HG02970 (cell line): ENCODE measurements around the gene AKT1S1.
A peak's percentile ranks its signal among the peaks of the same experiment; 100 is the strongest.

Source experiments
- ATAC-seq: cut with Tn5 transposase; IDR thresholded peaks from one replicate; pipeline ENCODE4 v1.9.1; 2021; ENCODE audit warnings: mild to moderate bottlenecking, moderate library complexity, moderate number of reproducible peaks; ENCODE audit not compliant: unreplicated experiment, low FRiP score

The AKT1S1 gene

DNA sequence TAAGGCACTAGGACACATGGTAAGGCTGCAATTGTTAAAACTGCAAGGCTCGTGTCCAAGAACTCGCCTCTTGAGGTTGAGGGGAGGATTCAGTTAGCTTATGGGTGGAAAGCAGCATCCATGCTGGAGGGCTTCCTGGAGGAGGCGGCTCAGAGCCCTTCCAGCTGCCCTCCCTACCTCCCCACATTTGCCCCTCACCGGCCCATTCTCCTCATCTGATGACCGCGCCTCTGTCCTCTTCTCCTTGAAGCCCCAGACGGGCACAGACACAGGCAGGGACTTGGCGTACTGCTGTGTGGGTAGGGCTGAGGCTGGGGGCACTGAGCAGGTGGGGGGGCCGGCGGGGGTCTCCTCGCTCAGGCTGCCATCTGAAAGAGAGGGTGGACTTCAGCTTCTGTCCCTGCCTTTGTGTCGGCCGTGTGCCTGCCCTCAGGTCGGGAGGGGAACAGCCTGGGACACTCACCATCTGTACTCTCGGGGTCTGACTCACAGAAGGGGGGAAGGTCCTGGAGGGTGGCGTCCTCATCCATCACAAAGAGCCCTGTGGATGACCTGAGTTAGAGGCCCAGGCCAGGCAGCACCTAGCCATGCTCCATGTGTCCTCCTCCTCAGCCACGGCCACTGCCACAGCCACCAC lies 5.7 kb downstream of the AKT1S1 start:
- no peak for ATAC-seq

- ATAC-seq, result no peak
Observed at GRCh38 chr19:49870309-49870901, 6.8 kb downstream of the AKT1S1 start.

- ATAC-seq, result peak; percentile 61
Observed at GRCh38 chr19:49869484-49870308, 7.5 kb downstream of the AKT1S1 start.

DNA sequence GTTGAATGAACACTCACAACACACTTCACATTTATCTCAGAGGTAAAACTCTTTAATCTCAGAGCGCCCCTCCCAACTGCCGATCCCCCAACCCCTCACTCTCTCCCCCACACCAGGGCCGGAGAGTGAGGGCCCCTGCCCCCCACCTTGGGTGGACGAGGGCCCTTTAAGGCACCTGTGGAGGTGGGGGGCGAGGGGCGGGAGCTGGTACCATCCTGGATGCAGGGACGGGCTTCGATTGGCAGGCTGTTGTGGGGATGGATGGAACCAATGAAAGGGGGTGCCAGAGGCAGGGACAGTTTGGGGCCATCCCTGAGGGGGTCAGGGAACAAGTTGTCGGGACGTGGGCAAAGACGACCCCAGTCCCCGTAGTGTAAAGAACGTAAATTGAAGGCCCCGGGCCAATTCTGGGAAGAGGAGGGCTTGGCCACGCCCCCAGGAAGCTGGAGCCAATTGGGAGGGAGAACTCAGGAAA lies 8.1 kb downstream of the AKT1S1 start:
- peak; percentile 7 for ATAC-seq

- peak; percentile 37 for ATAC-seq
Observed at GRCh38 chr19:49866933-49867782, 10.0 kb downstream of the AKT1S1 start, which contains the start of gene PNKP. TSS of gene PNKP (minus strand) at chr19:49867576. CDS start at chr19:49867204, 372 bp downstream.

DNA sequence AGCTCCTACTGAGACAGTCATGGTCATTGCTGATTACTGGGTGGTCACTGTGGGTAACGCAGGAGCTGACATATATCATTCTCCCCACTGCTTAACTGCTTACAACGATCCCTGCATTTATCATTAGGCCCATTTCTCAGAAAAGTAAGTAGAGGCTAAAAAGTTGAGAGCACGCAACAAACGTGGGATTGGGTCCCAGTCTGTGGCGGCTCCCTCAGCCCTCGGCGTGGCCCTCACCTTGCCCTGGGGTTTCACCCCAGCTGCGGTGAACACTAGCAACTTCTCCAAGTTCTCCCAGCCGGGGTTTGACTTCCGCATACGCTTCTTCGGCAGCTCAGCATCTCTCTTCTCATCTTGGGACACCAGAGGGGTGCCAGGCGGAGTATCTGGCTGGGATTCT lies 12.3 kb downstream of the AKT1S1 start:
- ATAC-seq, result no peak

GRCh38 chr19:49863935-49864320 lies 13.2 kb downstream of the AKT1S1 start:
- no peak for ATAC-seq

DNA sequence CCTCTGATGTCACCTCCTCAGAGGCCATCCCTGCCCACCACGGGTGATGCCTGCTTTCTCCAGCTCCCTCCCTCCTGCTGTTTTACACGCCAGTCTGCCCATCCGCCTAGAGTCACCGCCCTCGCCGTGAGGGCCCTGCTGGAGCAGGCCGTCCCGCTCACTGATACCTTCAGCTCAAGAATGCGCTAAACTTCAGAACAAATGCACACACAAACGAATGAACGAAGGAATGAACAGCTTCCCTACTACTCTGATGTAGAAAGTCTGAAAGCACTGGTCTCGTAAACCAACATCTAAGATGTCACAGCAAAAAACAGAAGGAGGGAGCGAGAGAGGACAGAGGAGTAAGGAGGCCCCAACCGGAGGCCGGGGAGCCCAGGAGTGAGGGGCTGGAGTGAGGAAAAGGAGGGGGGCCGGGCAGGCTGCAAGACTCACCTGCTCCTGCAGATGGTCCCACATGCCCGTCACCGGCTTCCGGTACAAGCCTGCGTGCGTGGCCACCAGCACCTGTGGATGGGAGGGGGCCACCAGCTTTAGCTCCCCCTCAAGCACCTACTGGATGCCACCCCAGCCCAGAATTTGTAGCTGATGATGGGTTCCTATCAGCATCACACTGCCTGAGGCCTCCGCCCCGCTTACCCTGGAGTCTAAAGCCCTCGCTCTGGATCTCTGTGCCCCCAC lies 13.8 kb downstream of the AKT1S1 start:
- ATAC-seq, result no peak

DNA sequence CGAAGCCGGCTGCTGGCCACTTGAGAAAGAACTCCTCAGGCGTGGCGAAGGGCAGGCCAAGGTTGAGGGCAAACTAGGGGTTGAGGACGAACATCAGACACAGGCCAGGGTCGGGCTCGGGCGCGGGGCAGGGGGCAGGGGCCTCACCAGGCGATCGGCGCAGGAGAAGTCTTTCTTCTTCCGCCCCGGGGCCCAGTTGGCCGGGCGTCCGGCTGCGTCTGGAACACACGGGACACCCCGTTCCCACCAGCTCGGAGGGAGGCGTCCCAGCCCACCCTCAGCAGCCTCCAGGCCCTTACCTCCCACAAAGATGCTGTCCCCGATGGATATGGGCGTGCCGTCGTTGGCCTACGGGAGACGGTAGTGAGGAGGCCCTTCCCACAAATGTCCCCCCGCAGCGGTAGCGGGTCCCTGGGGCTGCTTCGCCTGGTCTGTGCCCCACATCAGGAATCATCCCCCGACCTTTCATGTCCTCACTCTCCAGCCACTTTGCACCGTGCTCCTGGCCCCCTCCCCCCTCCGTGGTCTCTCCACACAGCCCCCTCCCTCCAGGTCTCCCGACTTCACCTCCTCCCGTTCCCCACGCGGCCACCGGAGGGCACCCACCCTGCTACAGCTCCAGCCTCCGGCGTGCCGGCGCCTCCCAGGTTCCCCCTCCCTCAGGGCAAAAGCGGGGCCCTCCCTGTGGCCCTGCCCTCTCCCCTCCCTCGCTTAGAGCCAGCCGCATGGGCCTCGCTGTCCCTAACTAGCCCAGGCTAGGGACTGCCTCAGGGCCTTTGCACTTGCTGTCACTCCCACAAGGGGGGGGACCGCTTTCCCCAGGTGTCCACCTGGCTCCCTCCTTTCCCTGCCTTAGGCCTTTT lies 14.5 kb downstream of the AKT1S1 start:
- no peak for ATAC-seq

DNA sequence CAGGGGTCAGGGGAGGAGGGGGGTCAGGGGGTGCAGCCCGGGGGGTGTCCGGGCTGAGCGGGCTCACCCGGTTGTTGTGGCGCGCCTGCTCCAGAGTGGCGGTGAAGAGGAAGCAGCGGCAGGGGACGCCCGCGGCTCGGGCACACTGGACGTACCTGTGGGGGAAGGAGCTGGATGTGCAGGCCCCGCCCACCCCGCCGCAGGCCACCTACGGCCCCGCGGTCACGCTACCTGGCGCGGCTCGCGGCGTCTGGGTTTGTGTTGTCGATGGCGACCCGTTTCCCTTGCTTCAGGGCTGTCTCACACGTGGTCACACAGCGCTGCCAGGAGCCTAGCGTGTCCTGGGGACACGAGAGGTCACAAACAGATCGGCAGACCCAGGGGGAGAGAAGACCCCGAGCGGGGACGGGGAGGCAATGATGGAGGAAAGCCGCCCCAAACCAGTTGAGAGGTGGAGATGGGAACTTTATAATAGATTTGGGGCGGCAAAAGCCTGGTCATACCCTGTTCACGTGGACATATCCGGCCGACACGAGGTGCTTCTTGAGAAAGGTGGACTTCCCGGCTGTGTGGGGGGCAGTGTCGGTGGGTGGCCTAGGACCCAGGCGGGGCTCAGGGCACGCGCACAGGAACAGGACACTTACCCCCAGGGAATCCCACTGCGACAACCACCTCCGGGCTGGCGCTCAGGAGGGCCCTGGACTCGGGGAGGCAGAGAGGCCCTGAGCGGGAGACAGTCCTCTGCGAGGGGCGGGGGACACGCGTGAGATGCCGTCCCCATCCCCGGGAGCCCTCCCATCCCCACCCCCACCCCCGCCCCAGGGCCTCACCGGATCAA lies 15.4 kb downstream of the AKT1S1 start:
- ATAC-seq, result no peak

DNA sequence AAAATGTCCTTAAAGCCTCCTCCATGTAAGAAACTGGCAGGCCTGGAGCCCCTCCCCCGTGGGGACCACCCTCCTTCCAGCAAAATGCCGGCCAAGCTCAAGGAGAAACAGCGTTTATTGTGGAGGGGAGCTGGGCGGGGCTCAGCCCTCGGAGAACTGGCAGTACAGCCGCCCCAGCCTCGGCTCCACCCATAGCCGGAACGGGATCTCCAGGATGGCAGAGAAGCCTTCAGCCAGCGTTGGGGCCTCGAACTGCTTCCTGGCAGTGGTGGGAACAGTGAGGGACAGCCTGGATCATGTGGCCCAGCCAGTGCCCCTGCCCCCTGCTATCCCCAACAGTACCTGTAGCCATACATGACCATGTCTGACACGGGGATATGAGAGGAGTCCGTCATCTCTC lies 16.0 kb downstream of the AKT1S1 start:
- no peak for ATAC-seq

- no peak for ATAC-seq
Observed at GRCh38 chr19:49860336-49861102, 16.6 kb downstream of the AKT1S1 start.

DNA sequence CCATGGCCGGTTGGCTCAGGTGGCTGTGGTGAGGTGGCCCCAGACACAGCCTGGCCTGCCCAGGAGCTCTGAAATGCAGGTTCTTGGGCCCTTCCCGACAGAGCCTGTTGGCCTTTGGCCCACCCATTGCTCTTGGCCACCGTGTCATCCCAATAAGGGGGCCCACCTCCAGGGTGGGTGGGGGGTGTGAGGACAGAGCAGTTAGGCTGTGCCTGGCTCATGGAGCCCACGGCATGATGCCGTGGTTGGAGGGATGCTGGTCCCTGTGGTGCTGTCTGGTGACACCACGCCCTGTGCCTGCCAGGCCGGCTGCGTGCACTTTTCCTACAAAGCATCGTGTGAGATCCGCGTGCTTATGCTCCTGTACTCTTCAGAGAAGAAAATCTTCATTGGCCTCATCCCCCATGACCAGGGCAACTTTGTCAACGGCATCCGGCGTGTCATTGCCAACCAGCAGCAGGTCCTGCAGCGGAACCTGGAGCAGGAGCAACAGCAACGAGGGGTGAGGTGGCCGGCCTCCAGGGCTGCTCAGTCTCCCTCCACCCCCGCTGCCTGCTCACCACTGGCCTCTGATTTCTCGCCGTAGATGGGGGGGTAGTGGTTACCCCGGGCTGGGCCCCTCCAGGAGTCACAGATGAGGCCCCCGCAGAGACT lies 17.3 kb downstream of the AKT1S1 start:
- ATAC-seq, result no peak

DNA sequence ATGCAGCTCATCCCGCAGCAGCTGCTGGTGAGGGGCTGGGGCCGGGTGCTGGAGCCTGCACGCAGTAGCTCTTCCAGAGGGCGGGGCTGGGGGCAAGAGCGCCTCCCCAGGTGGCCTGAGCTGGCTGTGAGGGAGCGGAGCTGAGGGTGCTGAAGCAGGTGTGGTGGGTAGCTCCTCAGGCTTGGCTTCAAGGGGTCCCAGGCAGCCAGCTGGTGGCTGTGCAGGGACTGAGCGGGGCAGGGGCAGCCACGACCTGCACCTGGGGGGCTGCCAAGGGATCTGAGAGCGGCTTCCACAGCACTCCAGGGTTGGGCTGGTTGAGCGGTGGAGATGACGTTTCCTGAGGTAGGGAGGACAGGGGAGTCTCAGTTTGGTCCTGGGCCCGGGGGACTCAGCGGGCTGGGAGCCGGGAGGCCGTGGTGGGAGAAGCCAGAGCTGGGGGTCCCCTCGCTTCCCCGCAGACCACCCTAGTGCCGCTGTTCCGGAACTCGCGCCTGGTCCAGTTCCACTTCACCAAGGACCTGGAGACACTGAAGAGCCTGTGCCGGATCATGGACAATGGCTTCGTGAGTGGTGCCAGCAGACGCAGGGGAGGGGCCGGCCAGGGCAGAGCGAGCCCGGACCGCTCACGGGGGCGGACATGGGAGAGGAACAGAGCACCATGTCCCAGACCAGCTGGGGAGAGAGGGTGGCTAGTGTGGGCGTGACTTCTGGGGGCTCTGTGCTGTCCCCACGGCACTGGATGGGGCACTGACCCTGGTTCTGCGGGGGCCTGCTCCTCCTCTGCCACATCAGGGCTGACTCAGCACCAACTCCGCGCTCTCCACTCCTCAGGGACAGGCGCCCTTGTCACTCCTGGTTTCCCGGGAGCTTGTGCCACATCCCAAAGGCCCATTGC lies 18.8 kb downstream of the AKT1S1 start:
- no peak for ATAC-seq

DNA sequence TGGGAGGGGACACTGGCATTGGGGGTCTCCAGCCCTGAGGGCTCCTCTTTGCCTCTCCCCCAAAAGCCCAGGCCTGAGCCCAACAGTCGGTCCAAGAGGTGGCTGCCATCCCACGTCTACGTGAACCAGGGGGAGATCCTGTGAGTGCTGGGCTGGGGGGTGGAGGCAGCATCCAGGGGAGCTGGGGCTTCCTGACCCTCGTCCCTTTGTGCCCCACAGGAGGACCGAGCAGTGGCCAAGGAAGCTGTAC lies 19.4 kb downstream of the AKT1S1 start:
- no peak for ATAC-seq
